ENCODE results near the gene AMPH. TPM values are rescaled to one million over a fixed set of nuclear protein-coding genes. Genes with fewer than 3 reads are reported as not detected.

AMPH gene
- total RNA-seq, 1 experiment from 2014 or later = 9.0 TPM

DNA sequence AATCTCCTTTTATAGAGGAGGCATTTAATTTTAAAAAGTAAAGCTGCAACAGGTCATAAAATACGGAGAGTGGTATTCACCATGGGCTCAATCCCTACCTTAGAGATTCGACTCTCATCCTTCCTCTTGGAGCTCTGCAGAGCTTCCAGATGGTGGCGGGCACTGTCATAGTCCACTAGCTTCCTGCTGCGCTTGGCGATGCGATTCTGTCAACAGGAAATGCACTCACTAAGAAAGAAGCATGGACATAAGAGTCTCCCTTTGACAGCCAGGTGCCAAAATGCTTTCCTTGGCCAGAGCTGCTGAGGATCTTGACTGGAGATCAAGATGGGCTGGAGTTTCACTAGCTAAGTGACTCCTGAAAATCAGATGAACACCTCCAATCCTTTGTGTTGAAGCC is 154.4 kb downstream of the AMPH start:
- no peak for TF ChIP-seq AFF4 (CRISPR knock-in tag; IDR thresholded peaks at IDR 0.05; ENCODE audit: borderline replicate concordance)
- TF ChIP-seq NR1H2 (CRISPR knock-in tag; IDR thresholded peaks at IDR 0.05) = no peak
- no peak for TF ChIP-seq PRRX2 (CRISPR knock-in tag; IDR thresholded peaks at IDR 0.05)
- no peak for TF ChIP-seq MYBL2 (CRISPR knock-in tag; IDR thresholded peaks at IDR 0.05)
- TF ChIP-seq TEAD4 (CRISPR knock-in tag; IDR thresholded peaks at IDR 0.05) = no peak
- no peak for TF ChIP-seq ARID4B (CRISPR knock-in tag; IDR thresholded peaks at IDR 0.05; ENCODE audit: borderline replicate concordance)
- TF ChIP-seq USF1 (CRISPR knock-in tag; IDR thresholded peaks at IDR 0.05) = no peak
- TF ChIP-seq GTF2I (CRISPR knock-in tag; conservative IDR thresholded peaks at IDR 0.05) = no peak
- TF ChIP-seq, protein P1, sequence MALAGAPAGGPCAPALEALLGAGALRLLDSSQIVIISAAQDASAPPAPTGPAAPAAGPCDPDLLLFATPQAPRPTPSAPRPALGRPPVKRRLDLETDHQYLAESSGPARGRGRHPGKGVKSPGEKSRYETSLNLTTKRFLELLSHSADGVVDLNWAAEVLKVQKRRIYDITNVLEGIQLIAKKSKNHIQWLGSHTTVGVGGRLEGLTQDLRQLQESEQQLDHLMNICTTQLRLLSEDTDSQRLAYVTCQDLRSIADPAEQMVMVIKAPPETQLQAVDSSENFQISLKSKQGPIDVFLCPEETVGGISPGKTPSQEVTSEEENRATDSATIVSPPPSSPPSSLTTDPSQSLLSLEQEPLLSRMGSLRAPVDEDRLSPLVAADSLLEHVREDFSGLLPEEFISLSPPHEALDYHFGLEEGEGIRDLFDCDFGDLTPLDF (CRISPR knock-in tag; IDR thresholded peaks at IDR 0.05) = no peak
- no peak for TF ChIP-seq ATF6 (CRISPR knock-in tag; IDR thresholded peaks at IDR 0.05)
- TF ChIP-seq NFATC4 (CRISPR knock-in tag; IDR thresholded peaks at IDR 0.05) = no peak
- no peak for TF ChIP-seq RORB (CRISPR knock-in tag; IDR thresholded peaks at IDR 0.05)
- TF ChIP-seq ZNF232 (CRISPR knock-in tag; IDR thresholded peaks at IDR 0.05) = no peak
- no peak for TF ChIP-seq ZNF281 (CRISPR knock-in tag; IDR thresholded peaks at IDR 0.05)
- no peak for TF ChIP-seq FOXJ3 (CRISPR knock-in tag; IDR thresholded peaks at IDR 0.05; ENCODE audit: borderline replicate concordance)
- TF ChIP-seq ZNF263 (CRISPR knock-in tag; IDR thresholded peaks at IDR 0.05; ENCODE audit: low read depth) = no peak
- Mint-ChIP-seq H3K4me1 (peaks cover 2% of the 10 kb centered on the region; the same call in 1 of the 2 replicates), H3K27ac (no peak overlapping the region; the same call in 1 of the 2 replicates), H3K9me3 (no peaks in the 10 kb centered on the region), H3K36me3 (no peaks in the 10 kb centered on the region), H3K4me3 (no peak overlapping the region), H3K27me3 (ENCODE audit: low read depth) (no peaks in the 10 kb centered on the region)
- ChIA-PET CTCF (no interaction called here), POLR2A (no interaction called here)
- DNase-seq (ENCODE audit: low spot score) (no peak), ATAC-seq (no peak)
